Measurements from ENCODE around the gene CFAP57.

Gene CFAP57

DNA sequence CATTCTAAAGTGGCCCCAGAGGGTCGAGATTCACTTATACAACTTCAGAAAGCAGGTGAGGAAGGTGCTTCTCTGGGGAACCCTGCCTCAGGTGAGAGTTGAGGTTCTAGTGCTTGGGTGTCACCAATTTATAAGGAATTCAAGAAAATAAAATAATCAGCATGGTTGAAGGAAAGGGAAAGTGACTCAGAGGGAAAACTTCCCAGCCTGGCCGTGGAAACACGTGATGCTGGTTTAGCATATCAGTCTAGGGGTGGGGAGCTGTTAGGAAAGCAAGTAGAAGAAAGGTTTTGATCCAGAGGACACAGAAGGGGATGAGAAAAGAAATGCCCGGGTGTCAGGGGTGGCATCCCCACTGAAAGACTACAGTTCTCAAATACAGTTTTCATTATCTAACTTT, 59.9 kb downstream of the CFAP57 start:
- no peak overlapping the region for H3K4me3 Mint-ChIP-seq
- no peaks in the 10 kb centered on the region for H3K9me3 Mint-ChIP-seq
- peak overlapping the region in 1 of 3 experiments; percentile 13 for H3K27ac Mint-ChIP-seq
- H3K27me3 Mint-ChIP-seq (ENCODE audit: low read depth), result peaks cover 12% of the 10 kb centered on the region
- peaks cover 11% of the 10 kb centered on the region for H3K4me1 Mint-ChIP-seq
- TF ChIP-seq, protein P1, sequence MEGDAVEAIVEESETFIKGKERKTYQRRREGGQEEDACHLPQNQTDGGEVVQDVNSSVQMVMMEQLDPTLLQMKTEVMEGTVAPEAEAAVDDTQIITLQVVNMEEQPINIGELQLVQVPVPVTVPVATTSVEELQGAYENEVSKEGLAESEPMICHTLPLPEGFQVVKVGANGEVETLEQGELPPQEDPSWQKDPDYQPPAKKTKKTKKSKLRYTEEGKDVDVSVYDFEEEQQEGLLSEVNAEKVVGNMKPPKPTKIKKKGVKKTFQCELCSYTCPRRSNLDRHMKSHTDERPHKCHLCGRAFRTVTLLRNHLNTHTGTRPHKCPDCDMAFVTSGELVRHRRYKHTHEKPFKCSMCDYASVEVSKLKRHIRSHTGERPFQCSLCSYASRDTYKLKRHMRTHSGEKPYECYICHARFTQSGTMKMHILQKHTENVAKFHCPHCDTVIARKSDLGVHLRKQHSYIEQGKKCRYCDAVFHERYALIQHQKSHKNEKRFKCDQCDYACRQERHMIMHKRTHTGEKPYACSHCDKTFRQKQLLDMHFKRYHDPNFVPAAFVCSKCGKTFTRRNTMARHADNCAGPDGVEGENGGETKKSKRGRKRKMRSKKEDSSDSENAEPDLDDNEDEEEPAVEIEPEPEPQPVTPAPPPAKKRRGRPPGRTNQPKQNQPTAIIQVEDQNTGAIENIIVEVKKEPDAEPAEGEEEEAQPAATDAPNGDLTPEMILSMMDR (IDR thresholded peaks at IDR 0.05; ENCODE audit: unreplicated experiment in 3 of 3), result no peak
- H3K36me3 Mint-ChIP-seq (ENCODE audit: low read depth), result no peaks in the 10 kb centered on the region

DNA sequence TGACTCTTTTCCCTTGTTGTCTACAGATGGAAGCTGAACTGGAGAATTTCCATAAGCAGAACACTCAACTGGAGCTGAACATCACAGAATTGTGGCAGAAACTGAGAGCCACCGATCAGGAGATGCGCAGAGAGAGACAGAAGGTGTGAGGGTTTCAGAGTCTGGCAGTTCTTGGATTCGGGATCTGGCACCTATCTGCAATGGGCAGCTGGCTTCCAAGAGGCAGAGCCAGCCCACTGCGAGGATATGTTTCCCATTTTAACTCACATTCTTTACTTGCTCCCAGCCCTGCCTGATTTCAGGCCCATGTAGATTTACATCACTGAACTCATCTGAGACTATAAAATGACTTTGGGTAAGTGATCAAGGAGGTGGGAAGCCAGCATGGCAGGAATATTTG, 60.4 kb downstream of the CFAP57 start:
- H3K9me3 Mint-ChIP-seq, result no peaks in the 10 kb centered on the region
- TF ChIP-seq, protein P1 (IDR thresholded peaks at IDR 0.05; ENCODE audit: unreplicated experiment in 3 of 3), result no peak
- H3K4me3 Mint-ChIP-seq, result no peak overlapping the region
- H3K4me1 Mint-ChIP-seq, result peaks cover 11% of the 10 kb centered on the region
- no peaks in the 10 kb centered on the region for H3K36me3 Mint-ChIP-seq (ENCODE audit: low read depth)
- H3K27me3 Mint-ChIP-seq (ENCODE audit: low read depth), result peaks cover 11% of the 10 kb centered on the region
- peak overlapping the region in 1 of 3 experiments; percentile 13 for H3K27ac Mint-ChIP-seq

GRCh38 chr1:43233631-43234030, 61.5 kb downstream of the CFAP57 start:
- H3K27ac Mint-ChIP-seq, result no peak overlapping the region
- no peak overlapping the region for H3K4me3 Mint-ChIP-seq
- H3K9me3 Mint-ChIP-seq, result no peaks in the 10 kb centered on the region
- H3K36me3 Mint-ChIP-seq (ENCODE audit: low read depth), result no peaks in the 10 kb centered on the region
- H3K27me3 Mint-ChIP-seq (ENCODE audit: low read depth), result peaks cover 12% of the 10 kb centered on the region
- H3K4me1 Mint-ChIP-seq, result peaks cover 11% of the 10 kb centered on the region
- TF ChIP-seq, protein P1 (IDR thresholded peaks at IDR 0.05; ENCODE audit: unreplicated experiment in 3 of 3), result no peak

DNA sequence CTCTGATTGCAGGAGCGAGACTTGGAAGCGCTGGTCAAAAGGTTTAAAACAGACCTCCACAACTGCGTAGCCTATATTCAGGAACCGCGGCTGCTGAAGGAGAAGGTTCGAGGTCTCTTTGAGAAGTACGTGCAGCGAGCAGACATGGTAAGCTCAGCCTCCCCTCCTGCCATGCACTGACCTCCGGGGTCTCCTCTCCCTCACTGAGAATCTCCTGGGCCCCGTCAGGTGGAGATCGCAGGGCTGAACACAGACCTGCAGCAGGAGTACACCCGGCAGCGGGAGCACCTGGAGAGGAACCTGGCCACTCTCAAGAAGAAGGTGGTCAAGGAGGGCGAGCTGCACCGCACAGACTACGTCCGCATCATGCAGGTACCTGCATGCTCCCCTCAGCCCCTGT, 62.1 kb downstream of the CFAP57 start:
- H3K36me3 Mint-ChIP-seq (ENCODE audit: low read depth), result no peaks in the 10 kb centered on the region
- peaks cover 11% of the 10 kb centered on the region for H3K4me1 Mint-ChIP-seq
- no peak overlapping the region for H3K4me3 Mint-ChIP-seq
- no peaks in the 10 kb centered on the region for H3K9me3 Mint-ChIP-seq
- H3K27ac Mint-ChIP-seq, result no peak overlapping the region
- H3K27me3 Mint-ChIP-seq (ENCODE audit: low read depth), result peaks cover 12% of the 10 kb centered on the region
- TF ChIP-seq, protein P1 (IDR thresholded peaks at IDR 0.05; ENCODE audit: unreplicated experiment in 3 of 3), result no peak

GRCh38 chr1:43235040-43235439, 62.9 kb downstream of the CFAP57 start:
- Mint-ChIP-seq H3K4me1 (peaks cover 11% of the 10 kb centered on the region), H3K4me3 (no peak overlapping the region), H3K9me3 (no peaks in the 10 kb centered on the region), H3K27ac (no peak overlapping the region), H3K36me3 (ENCODE audit: low read depth) (no peaks in the 10 kb centered on the region), H3K27me3 (ENCODE audit: low read depth) (peaks cover 12% of the 10 kb centered on the region)
- TF ChIP-seq, protein P1 (IDR thresholded peaks at IDR 0.05; ENCODE audit: unreplicated experiment in 3 of 3), result no peak

DNA sequence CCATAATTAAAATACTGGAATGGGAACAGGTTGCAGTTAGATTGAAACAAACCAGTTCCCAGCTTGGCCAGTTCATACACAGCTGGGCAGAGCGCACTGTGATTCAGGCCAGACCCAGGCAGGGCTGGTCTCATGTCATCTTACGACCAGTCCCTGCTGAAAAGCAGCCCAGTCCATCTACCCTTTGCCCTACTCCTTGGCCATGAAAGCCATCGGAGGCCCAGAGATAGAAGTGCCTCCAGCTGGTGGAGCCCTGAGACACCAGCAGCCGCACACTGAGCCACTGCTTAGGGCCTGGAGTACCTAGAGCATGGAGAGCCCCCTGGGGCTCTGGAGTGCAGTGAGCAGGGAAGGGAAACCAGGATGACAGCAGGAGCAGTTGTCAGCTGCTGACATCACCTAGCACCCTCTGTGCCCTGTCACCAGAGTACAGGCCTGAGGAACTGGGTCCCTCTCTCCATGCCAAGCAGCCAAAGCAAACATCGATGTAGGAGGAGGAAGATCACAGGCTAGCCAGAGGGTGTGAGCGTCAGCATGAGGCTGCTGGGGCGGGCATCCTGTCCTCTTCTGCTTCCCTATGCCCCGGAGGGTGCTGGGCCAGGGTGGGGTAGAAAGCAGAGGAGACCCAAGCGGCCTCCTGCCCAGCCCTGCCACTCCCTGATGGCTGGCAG, 63.5 kb downstream of the CFAP57 start:
- Mint-ChIP-seq H3K27ac (no peak overlapping the region), H3K36me3 (ENCODE audit: low read depth) (no peaks in the 10 kb centered on the region), H3K27me3 (ENCODE audit: low read depth) (peaks cover 12% of the 10 kb centered on the region), H3K4me3 (no peak overlapping the region), H3K4me1 (peaks cover 11% of the 10 kb centered on the region), H3K9me3 (no peaks in the 10 kb centered on the region)
- TF ChIP-seq, protein P1 (IDR thresholded peaks at IDR 0.05; ENCODE audit: unreplicated experiment in 3 of 3), result no peak

Data from nephron (organoid).